BLaER1 treated with 17β-estradiol and CSF1 and Interleukin-3, amounts not matched to agents 10 nM and 100 nM (cell line): Measurements from ENCODE around the gene SYCP1.
"Not testable (repeated sequence)": the region's sequence is repeated elsewhere in the genome, so short reads cannot be mapped to it uniquely, and the experiment has no call there.

Experiments
- H3K27ac ChIP-seq, 11 experiments: shearing (Covaris generic); formaldehyde crosslinking; 2 replicates each; pipeline ENCODE4 v1.8.1; 2022
- H3K27me3 ChIP-seq, 11 experiments: shearing (Covaris generic); formaldehyde crosslinking; 2 replicates each; pipeline ENCODE4 v1.8.1; 2022
- H3K36me3 ChIP-seq, 11 experiments: shearing (Covaris generic); formaldehyde crosslinking; 2 replicates each; pipeline ENCODE4 v1.8.1; 2022
- H3K4me1 ChIP-seq, 10 experiments: shearing (Covaris generic); formaldehyde crosslinking; 2 replicates each; pipeline ENCODE4 v1.8.1; 2022
- H3K4me2 ChIP-seq, 11 experiments: shearing (Covaris generic); formaldehyde crosslinking; 2 replicates each; pipeline ENCODE4 v1.8.1; 2022
- H3K4me3 ChIP-seq, 10 experiments: shearing (Covaris generic); formaldehyde crosslinking; 2 replicates each; pipeline ENCODE4 v1.8.1; 2022
- H3K9ac ChIP-seq, 11 experiments: shearing (Covaris generic); formaldehyde crosslinking; 2 replicates each; pipeline ENCODE4 v1.8.1; 2022
- H3K9me3 ChIP-seq, 11 experiments: shearing (Covaris generic); formaldehyde crosslinking; replicated peaks in 1 of 11; 2 replicates each; pipeline ENCODE4 v1.8.1; 2022
- H4K20me1 ChIP-seq, 11 experiments: shearing (Covaris generic); formaldehyde crosslinking; 2 replicates each; pipeline ENCODE4 v1.8.1; 2022
- Cebpa-rat ChIP-seq, 11 experiments: shearing (Covaris generic); IDR thresholded peaks; 2 replicates each; pipeline ENCODE4 v1.8.1; 2022

SYCP1 gene, protein sequence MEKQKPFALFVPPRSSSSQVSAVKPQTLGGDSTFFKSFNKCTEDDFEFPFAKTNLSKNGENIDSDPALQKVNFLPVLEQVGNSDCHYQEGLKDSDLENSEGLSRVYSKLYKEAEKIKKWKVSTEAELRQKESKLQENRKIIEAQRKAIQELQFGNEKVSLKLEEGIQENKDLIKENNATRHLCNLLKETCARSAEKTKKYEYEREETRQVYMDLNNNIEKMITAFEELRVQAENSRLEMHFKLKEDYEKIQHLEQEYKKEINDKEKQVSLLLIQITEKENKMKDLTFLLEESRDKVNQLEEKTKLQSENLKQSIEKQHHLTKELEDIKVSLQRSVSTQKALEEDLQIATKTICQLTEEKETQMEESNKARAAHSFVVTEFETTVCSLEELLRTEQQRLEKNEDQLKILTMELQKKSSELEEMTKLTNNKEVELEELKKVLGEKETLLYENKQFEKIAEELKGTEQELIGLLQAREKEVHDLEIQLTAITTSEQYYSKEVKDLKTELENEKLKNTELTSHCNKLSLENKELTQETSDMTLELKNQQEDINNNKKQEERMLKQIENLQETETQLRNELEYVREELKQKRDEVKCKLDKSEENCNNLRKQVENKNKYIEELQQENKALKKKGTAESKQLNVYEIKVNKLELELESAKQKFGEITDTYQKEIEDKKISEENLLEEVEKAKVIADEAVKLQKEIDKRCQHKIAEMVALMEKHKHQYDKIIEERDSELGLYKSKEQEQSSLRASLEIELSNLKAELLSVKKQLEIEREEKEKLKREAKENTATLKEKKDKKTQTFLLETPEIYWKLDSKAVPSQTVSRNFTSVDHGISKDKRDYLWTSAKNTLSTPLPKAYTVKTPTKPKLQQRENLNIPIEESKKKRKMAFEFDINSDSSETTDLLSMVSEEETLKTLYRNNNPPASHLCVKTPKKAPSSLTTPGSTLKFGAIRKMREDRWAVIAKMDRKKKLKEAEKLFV

DNA sequence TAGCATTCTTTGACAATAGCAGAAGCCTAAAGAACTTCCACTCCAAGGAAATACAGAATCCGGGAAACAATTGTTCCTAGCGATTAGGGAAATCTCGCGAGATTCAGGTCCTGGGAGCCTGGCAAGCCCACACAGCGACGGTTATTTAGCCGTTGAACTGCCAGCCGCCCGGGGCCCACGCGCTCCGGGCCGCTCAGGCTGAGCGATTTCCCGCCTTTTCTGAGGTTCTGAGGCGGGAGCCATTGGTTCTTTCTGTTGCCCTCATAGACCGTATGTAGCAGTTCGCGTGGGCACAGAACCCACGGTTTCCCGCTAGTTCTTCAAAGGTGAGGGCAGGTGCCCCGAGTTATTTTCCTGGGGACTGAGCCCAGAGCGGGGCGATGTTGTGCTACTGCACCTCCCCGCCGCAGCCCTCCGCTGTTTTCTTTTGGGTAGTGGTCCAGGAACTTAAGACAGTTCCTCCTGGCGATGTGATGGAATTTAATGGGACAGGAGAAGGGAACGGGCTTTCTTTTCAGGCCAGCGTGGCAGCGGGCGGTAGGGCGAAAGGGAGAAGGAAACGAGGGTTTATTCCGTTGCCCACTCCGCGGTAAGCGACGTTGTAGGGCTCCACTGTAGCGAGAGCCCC is at the start of gene SYCP1:
Gene SYCP1, plus strand, starts transcription at position 171 of the 628 bp plus-strand sequence. CDS start 602 bp downstream, outside the sequence.
- TF ChIP-seq Cebpa-rat (IDR thresholded peaks at IDR 0.05), result no peak
- no peaks in the 10 kb centered on the region for H3K36me3 ChIP-seq
- H3K4me2 ChIP-seq, result no peak within 1 kb of the TSS
- no peaks in the 10 kb centered on the region for H3K27me3 ChIP-seq
- no peak within 1 kb of the TSS for H3K9ac ChIP-seq
- H3K27ac ChIP-seq, result no peak within 1 kb of the TSS
- peaks cover 8 to 16% (median 11%) of the 10 kb centered on the region in 11 experiments; a peak in 20 of 22 replicates for H3K9me3 ChIP-seq
- H3K4me3 ChIP-seq, result no peak within 1 kb of the TSS
- no peaks in the 10 kb centered on the region for H3K4me1 ChIP-seq
- no peaks in the 10 kb centered on the region for H4K20me1 ChIP-seq

DNA sequence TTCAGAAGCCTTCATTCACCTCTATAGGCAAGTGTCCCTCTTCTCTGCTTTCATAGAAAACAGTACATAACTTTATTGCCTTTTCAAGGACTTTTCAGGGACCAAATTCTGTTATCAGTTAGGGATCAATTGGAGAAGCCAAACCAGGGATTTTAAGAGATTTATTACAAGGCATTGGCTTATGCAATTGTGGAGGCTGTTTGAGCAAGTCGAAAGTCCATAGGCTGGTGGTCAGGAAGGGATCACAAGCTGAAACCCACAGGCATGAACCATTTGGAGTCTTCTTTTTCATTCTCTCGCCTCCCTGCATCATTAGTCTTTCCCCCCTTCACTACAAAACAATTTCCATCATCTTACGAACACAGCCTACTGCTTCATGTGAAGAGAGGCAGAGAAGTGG is 34.8 kb upstream of the SYCP1 start:
- H4K20me1 ChIP-seq, result no peaks in the 10 kb centered on the region

DNA sequence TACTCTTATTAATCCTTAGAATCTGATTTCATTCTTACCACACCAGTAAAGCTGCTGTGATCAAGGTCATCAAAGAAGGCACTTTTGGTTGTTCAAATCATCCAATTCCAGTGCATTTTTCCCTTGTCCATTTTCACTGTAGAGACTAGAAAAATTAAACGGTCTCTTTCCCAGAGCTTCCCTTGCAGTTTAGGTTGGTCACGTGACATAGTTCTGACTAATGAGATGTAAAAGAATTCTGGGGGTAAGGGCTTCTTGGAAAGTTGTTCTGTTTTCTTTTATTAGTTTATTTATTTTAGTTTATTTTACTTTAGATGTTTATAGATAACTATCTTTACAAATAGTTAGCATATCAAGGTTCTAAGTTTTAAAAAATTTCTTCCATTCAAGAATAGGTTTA is 34.3 kb upstream of the SYCP1 start:
- Histone ChIP-seq H4K20me1 (no peaks in the 10 kb centered on the region), H3K4me2 (no peak overlapping the region), H3K9ac (no peak overlapping the region), H3K9me3 (peaks cover 10 to 27% (median 22%) of the 10 kb centered on the region in 11 experiments), H3K27me3 (no peaks in the 10 kb centered on the region), H3K4me1 (no peaks in the 10 kb centered on the region), H3K36me3 (no peaks in the 10 kb centered on the region), H3K4me3 (no peak overlapping the region), H3K27ac (no peak overlapping the region)
- no peak for TF ChIP-seq Cebpa-rat (IDR thresholded peaks at IDR 0.05)

More for the DNA sequence above, 34.8 kb upstream of the SYCP1 start:
- Histone ChIP-seq H3K4me2 (no peak overlapping the region), H3K9ac (no peak overlapping the region), H3K4me1 (no peaks in the 10 kb centered on the region), H3K27ac (no peak overlapping the region), H3K9me3 (peaks cover 10 to 24% (median 17%) of the 10 kb centered on the region in 11 experiments), H3K4me3 (no peak overlapping the region), H3K27me3 (no peaks in the 10 kb centered on the region), H3K36me3 (no peaks in the 10 kb centered on the region)
- TF ChIP-seq Cebpa-rat (IDR thresholded peaks at IDR 0.05), result no peak

DNA sequence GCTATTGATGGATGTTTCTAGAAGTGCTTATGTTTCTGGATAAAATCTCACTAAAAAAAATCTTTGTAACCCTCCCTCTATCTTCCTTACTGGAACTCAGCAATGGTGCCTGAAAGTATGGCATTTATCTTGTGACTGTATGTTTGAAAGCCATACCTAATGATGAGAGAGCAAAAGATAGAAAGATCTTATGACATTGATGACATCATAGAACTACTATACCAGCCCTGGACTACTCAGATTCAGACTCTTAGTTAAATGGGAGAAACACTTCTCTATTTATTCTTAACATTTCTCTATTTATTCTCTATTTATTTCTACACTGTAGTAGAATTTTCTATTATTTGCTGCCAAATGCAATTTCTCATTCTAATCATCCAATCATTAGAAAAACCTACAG is 32.7 kb upstream of the SYCP1 start:
- TF ChIP-seq Cebpa-rat (IDR thresholded peaks at IDR 0.05), result no peak
- no peaks in the 10 kb centered on the region for H3K27me3 ChIP-seq
- no peaks in the 10 kb centered on the region for H3K36me3 ChIP-seq
- H3K4me2 ChIP-seq, result no peak overlapping the region
- no peaks in the 10 kb centered on the region for H4K20me1 ChIP-seq
- no peaks in the 10 kb centered on the region for H3K4me1 ChIP-seq
- no peak overlapping the region for H3K27ac ChIP-seq
- no peak overlapping the region for H3K4me3 ChIP-seq
- no peak overlapping the region for H3K9ac ChIP-seq
- peaks cover 16 to 33% (median 25%) of the 10 kb centered on the region in 11 experiments for H3K9me3 ChIP-seq

DNA sequence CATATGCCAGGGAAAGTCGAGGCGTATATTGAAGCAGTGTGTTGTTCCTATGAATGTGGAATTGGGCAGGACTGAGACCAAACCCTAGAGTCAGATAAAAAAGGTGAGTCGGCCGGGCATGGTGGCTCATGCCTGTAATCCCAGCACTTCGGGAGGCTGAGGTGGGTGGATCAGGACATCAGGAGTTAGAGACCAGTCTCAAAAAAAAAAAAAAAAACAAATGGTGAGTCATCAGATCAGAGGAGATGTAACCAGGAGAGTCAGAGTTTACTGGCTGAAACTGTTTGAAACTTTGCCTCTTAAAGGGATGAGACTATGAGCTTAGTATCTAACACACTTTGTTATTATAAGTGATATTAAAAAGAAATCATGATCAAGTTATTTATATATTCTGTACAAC is 26.4 kb upstream of the SYCP1 start:
- Histone ChIP-seq H3K4me2 (no peak overlapping the region), H3K9me3 (peaks cover 16 to 28% (median 22%) of the 10 kb centered on the region in 11 experiments), H3K4me3 (no peak overlapping the region), H3K27me3 (no peaks in the 10 kb centered on the region), H4K20me1 (no peaks in the 10 kb centered on the region), H3K27ac (no peak overlapping the region), H3K36me3 (no peaks in the 10 kb centered on the region), H3K4me1 (no peaks in the 10 kb centered on the region), H3K9ac (no peak overlapping the region)
- no peak for TF ChIP-seq Cebpa-rat (IDR thresholded peaks at IDR 0.05)

DNA sequence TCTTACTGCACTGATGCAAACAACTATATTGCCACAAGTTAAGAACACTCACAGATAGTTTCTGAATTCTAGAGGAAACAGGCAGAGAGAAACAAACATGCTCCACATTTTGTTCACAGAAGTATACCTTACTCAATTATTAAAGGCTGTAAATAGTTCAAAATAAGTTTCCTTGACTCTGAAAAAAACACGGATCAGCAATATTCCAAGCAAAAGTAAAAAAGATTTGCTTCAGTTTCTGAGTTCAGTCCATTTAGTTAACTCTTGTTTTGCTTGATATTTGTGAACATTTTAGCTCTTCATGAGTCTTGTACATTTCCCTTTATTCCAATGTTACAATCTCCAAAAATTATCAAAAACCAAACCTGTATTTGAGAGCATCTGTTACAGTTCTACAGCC is 24.6 kb upstream of the SYCP1 start:
- not testable (repeated sequence) for H3K4me2 ChIP-seq, H3K9ac ChIP-seq, H3K27me3 ChIP-seq, H3K36me3 ChIP-seq, H3K27ac ChIP-seq, H3K4me1 ChIP-seq, H3K4me3 ChIP-seq, H4K20me1 ChIP-seq
- H3K9me3 ChIP-seq, result peaks cover 6 to 16% (median 9%) of the 10 kb centered on the region in 11 experiments; a peak in 18 of 22 replicates

DNA sequence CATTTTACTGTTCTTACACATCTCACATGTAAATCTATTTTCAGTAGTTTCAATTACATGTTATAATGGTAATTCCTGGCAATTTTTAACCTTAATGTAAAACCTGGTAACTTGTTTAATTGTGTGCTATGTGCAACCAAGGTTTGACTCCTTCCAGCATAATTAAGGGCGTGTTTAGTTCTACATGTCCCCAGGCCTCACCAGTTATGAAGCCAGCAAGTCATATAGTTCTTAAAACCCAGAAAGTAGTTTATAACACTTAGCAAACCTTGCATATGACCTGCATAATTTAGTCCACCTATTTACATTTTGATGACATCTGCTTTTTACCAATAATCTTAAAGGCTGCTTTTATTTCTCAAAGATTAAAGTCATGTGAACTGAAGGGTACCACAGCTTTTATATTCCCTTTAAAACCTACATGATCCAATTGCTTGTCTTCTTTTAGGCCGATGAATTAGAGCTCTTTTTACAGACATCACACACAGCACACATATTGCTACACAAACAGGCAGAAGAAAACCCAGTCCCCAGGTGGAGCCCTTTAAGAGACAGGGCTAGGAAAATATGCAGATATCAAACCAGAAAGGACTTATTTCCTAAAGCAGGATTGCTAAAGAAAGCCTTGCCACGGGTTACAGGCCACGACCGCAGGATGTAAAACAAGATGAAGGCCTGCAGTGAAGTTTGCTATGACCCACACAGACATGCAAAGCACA is 23.2 kb upstream of the SYCP1 start:
- Histone ChIP-seq H3K27ac (no peak overlapping the region), H3K9ac (no peak overlapping the region), H3K4me2 (no peak overlapping the region), H3K4me1 (no peaks in the 10 kb centered on the region), H4K20me1 (no peaks in the 10 kb centered on the region), H3K4me3 (no peak overlapping the region), H3K27me3 (no peaks in the 10 kb centered on the region), H3K36me3 (no peaks in the 10 kb centered on the region), H3K9me3 (peaks cover 0 to 11% (median 5%) of the 10 kb centered on the region in 11 experiments; a peak in 6 of 22 replicates)
- no peak for TF ChIP-seq Cebpa-rat (IDR thresholded peaks at IDR 0.05)

DNA sequence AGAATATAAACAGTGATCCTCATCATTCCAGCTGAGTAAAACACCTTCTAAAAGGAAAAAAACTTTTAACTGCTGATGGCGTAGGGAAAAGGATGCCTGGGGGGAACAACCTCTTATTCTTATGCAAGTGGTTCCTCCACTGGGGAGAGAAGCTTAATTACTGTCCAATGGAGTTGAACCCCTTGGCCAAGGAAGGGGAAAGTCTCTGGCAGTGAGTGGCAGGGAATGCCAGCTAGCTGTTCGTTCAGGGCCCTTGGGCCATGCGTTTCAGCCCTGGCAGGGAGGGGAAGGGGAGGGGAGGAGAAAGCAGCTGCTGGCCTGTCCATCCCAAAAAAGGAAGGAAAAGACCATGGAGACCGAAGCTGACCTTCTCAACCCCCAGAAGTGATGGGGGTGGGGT is 22.6 kb upstream of the SYCP1 start:
- Histone ChIP-seq H3K4me2 (no peak overlapping the region), H3K4me3 (no peak overlapping the region), H3K36me3 (no peaks in the 10 kb centered on the region), H3K9ac (no peak overlapping the region), H3K27me3 (no peaks in the 10 kb centered on the region), H3K4me1 (no peaks in the 10 kb centered on the region), H3K27ac (no peak overlapping the region), H4K20me1 (no peaks in the 10 kb centered on the region), H3K9me3 (peaks cover 0 to 11% (median 5%) of the 10 kb centered on the region in 11 experiments; a peak in 6 of 22 replicates)
- no peak for TF ChIP-seq Cebpa-rat (IDR thresholded peaks at IDR 0.05)
